NB4 (cell line): ENCODE data around the gene SLC25A1.

Experiments
- MYC ChIP-seq: IDR thresholded peaks from 2 replicates; pipeline ENCODE4 v1.6.1; 2011; ENCODE audit warnings: low read depth, low read length
- POLR2A ChIP-seq: IDR thresholded peaks from 2 replicates; pipeline ENCODE4 v1.6.1; 2011; ENCODE audit warnings: mild to moderate bottlenecking; ENCODE audit not compliant: insufficient read length; ENCODE audit errors: extremely low read depth

DNA sequence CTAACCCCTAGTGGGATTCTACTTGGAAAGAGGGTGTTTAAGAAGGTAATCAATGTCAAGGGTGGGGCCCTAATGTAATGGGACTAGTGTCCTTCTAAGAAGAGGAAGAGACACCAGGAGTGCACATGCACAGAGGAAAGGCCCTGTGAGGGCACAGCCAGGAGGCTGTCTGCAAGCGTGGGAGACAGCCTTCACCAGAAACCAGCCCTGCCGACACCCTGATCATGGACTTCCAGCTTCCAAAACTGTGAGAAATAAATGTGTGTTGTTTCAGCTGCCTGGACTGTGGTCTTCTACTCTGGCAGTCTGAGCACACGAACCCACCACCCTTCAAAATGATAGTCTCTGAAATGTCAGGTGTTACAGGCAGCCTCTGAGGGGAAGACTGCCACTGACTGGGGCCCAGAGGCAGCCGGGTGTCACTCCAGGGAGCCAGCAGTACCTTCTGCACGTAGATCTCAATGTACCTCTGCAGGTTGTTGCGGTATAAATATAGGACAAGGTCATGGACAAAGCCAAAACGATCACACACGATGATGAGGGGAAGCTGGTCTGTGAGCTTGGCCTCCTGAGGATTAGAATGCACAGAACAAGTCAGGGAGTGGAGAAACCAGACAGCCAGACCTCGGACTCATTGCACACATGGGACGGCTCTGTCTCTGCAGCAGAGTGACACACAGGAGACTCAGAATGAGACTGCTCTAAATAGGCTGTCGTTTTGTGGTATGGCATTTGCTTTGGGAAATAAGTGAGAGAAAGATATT is 43.9 kb upstream of the SLC25A1 start:
- no peak for TF ChIP-seq MYC
- TF ChIP-seq POLR2A = no peak
